ENCODE data around the gene SEPTIN12. TPM values are rescaled to one million over a fixed set of nuclear protein-coding genes. Genes with fewer than 3 reads are reported as not detected.

The SEPTIN12 gene
- total and polyA plus RNA-seq, 2 donors (not counting 1 experiment from before 2014, with no cell fraction given), result 0.07 TPM; not detected in 1

DNA sequence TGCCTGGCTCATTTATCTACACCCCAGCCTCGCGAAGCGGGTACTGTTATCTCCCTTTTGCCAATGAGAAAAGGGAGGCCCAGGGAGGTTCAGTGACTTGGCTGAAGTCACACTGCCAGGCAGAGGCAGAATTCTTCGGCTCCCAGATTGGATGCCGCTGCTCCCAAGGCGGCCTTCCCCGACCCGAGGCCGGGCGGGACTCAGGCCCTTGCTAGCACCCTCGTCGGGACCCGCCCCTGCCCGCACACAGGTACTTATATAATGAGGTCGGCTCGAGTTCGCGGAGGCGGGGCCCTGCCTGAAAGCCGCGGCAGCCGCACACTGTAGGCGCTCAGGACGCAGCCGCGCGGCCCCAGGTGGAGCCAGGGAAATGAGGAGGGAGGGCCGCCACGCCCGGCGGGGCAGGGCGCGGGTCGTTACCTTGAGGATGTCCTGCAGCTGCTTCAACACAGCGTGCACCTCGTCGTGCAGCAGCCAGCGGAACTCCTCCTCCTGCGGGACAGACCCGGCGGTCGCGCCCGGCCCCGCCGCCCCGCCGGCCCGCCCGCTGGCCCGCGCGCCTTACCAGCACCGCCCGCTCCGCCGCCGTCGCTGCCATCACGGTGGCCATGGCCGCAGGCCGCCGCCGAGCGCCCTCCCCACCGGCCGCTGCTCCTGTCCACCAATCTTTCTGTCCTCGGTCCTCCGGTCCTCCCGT lies 14.0 kb upstream of the SEPTIN12 start, which contains the start of gene ROGDI:
Gene ROGDI (minus strand): TSS at position 672 of the 697 bp plus-strand sequence. CDS start 62 bp downstream, at position 610.
- no peaks in the 10 kb centered on the region for H3K9me3 ChIP-seq (ENCODE audit: control extremely low read depth in 1 of 3, control insufficient read depth in 2 of 3, insufficient read depth in 1 of 3, low read length in 2 of 3)
- H3K27me3 Mint-ChIP-seq, result no peaks in the 10 kb centered on the region
- peak within 1 kb of the TSS; percentile 84 for H3K9ac ChIP-seq (ENCODE audit: low read length)
- ATAC-seq (ENCODE audit: low read depth), result peak; percentile 69
- peak within 1 kb of the TSS; percentile 77 to 88 for H3K27ac ChIP-seq (ENCODE audit: low read length in 2 of 2)
- H3K36me3 ChIP-seq (replicated peaks in 1 of 2; ENCODE audit: control extremely low read depth in 1 of 2, control insufficient read depth in 1 of 2, extremely low read depth in 1 of 2, insufficient read depth in 2 of 2, low read length in 1 of 2), result peaks cover 0 to 12% of the 10 kb centered on the region in 2 experiments
- H3K4me1 ChIP-seq (ENCODE audit: control insufficient read depth in 2 of 2, insufficient read depth in 2 of 2, low read length in 2 of 2), result peaks cover 26 to 27% of the 10 kb centered on the region in 2 donors
- H3K4me3 ChIP-seq (ENCODE audit: control extremely low read depth in 1 of 5, extremely low read depth in 1 of 5, insufficient read depth in 1 of 5, low read depth in 2 of 5, low read length in 4 of 5), result peak within 1 kb of the TSS; percentile 36 to 88 (median 75)
- CTCF ChIA-PET, result interaction anchor here (0.6 to 1.7 kb wide), 4 partner anchors 32 to 100 kb away, joined by 3 read pairs; no protein-coding TSS in a partner anchor
- H3K4me2 ChIP-seq (replicated peaks; ENCODE audit: low read depth, low read length, poor library complexity, severe bottlenecking), result peak within 1 kb of the TSS; percentile 93
- WGBS (ENCODE audit: insufficient coverage), result under 1% methylated on average over 70 of the region's 70 CpGs
- peaks cover 21% of the 10 kb centered on the region for H3K4me1 Mint-ChIP-seq
- peak within 1 kb of the TSS; percentile 84 for H2AFZ ChIP-seq (ENCODE audit: insufficient read depth, low read depth, low read length, poor library complexity, severe bottlenecking)
- DNase-seq, result peak; percentile 93
- H3K79me2 ChIP-seq (ENCODE audit: control insufficient read depth, insufficient read depth, low read length), result no peaks in the 10 kb centered on the region
- H4K20me1 ChIP-seq (ENCODE audit: control insufficient read depth, insufficient read depth, low read length, poor library complexity, severe bottlenecking), result no peaks in the 10 kb centered on the region
- peak within 1 kb of the TSS; percentile 92 for H3K27ac Mint-ChIP-seq
- no peaks in the 10 kb centered on the region for H3K27me3 ChIP-seq (replicated peaks in 1 of 4; ENCODE audit: control extremely low read depth in 1 of 4, control insufficient read depth in 3 of 4, insufficient read depth in 4 of 4, low read length in 3 of 4)
- POLR2A ChIA-PET, result interaction anchor here (0.6 to 2.6 kb wide), 4 partner anchors 33 to 384 kb away, joined by 3 to 20 read pairs (median 6); partner anchors contain the start of genes ANKS3 and DNAAF8
- H3K4me3 Mint-ChIP-seq, result peak within 1 kb of the TSS; percentile 88
- no peaks in the 10 kb centered on the region for H3K9me3 Mint-ChIP-seq (ENCODE audit: insufficient read depth)
- no peak for TF ChIP-seq EZH2 (IDR thresholded peaks at IDR 0.05; ENCODE audit: borderline replicate concordance, insufficient read depth, low read depth, low read length, poor library complexity, severe bottlenecking)
- TF ChIP-seq, protein P1, sequence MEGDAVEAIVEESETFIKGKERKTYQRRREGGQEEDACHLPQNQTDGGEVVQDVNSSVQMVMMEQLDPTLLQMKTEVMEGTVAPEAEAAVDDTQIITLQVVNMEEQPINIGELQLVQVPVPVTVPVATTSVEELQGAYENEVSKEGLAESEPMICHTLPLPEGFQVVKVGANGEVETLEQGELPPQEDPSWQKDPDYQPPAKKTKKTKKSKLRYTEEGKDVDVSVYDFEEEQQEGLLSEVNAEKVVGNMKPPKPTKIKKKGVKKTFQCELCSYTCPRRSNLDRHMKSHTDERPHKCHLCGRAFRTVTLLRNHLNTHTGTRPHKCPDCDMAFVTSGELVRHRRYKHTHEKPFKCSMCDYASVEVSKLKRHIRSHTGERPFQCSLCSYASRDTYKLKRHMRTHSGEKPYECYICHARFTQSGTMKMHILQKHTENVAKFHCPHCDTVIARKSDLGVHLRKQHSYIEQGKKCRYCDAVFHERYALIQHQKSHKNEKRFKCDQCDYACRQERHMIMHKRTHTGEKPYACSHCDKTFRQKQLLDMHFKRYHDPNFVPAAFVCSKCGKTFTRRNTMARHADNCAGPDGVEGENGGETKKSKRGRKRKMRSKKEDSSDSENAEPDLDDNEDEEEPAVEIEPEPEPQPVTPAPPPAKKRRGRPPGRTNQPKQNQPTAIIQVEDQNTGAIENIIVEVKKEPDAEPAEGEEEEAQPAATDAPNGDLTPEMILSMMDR (IDR thresholded peaks at IDR 0.05), result no peak
- intact Hi-C loops (cut with micrococcal nuclease), result loop anchor here (1.0 to 5.0 kb wide), 6 partner anchors 35 to 270 kb away; partner anchors contain the start of genes ALG1, ANKS3, DNAAF8 and GLYR1

Measured in B cell (primary cell).